Stimulated activated naive CD8-positive, alpha-beta T cell treated with anti-CD3 and anti-CD28 coated beads, Interleukin-15, amount 100 ng/mL, for 72 hours (primary cell): ENCODE results near the gene PPID.
A peak's percentile ranks its signal among the peaks of the same experiment; 100 is the strongest.
"Not testable (repeated sequence)": the region's sequence is repeated elsewhere in the genome, so short reads cannot be mapped to it uniquely, and the experiment has no call there.

Source experiments
- ATAC-seq: fragments of 150-1000 bp; cut with Tn5 transposase; 2 replicates; pipeline ENCODE4 v1.10.0; 2021; ENCODE audit warnings: mild to moderate bottlenecking, moderate library complexity
- DNase-seq, 2 donors: peaks; one replicate each; pipeline ENCODE4 v3.0.0; 2021 to 2022
- H3K27ac Mint-ChIP-seq, 2 donors: one replicate each; pipeline ENCODE4 v1.8.0; 2022; ENCODE audit warnings: mild to moderate bottlenecking in 2 of 2, mixed read lengths in 2 of 2, moderate library complexity in 2 of 2
- H3K27me3 Mint-ChIP-seq: one replicate; pipeline ENCODE4 v1.8.0; 2022; ENCODE audit warnings: mixed read lengths
- H3K4me1 Mint-ChIP-seq: one replicate; pipeline ENCODE4 v1.8.0; 2022; ENCODE audit warnings: mild to moderate bottlenecking, mixed read lengths
- H3K4me3 Mint-ChIP-seq, 2 donors: one replicate each; pipeline ENCODE4 v1.8.0; 2022; ENCODE audit warnings: mild to moderate bottlenecking in 2 of 2, mixed read lengths in 2 of 2, moderate library complexity in 1 of 2
- H3K9me3 Mint-ChIP-seq, 2 donors: one replicate each; pipeline ENCODE4 v1.8.0; 2022; ENCODE audit warnings: mixed read lengths in 2 of 2

PPID gene

GRCh38 chr4:158663707-158664625, 59.2 kb downstream of the PPID start:
- H3K4me3 Mint-ChIP-seq, ATAC-seq, H3K4me1 Mint-ChIP-seq, DNase-seq, H3K27ac Mint-ChIP-seq, H3K9me3 Mint-ChIP-seq: not testable (repeated sequence)
- peaks cover 13% of the 10 kb centered on the region for H3K27me3 Mint-ChIP-seq

- Mint-ChIP-seq H3K27ac (peak overlapping the region in 1 of 2 donors; percentile 51), H3K27me3 (peaks cover 19% of the 10 kb centered on the region), H3K4me3 (peak overlapping the region; percentile 5 to 48)
- not testable (repeated sequence) for H3K9me3 Mint-ChIP-seq, DNase-seq, H3K4me1 Mint-ChIP-seq, ATAC-seq
Observed at GRCh38 chr4:158663255-158663654, 59.9 kb downstream of the PPID start.
